NCI-H1436 treated with DMSO at 0.1 percent for 48 hours (cell line): ENCODE data around the gene TOX3.

ENCODE experiments used
- DNase-seq: peaks from one replicate; lab custom pipeline; 2025; lab: John Stamatoyannopoulos, UW

TOX3 gene

DNA sequence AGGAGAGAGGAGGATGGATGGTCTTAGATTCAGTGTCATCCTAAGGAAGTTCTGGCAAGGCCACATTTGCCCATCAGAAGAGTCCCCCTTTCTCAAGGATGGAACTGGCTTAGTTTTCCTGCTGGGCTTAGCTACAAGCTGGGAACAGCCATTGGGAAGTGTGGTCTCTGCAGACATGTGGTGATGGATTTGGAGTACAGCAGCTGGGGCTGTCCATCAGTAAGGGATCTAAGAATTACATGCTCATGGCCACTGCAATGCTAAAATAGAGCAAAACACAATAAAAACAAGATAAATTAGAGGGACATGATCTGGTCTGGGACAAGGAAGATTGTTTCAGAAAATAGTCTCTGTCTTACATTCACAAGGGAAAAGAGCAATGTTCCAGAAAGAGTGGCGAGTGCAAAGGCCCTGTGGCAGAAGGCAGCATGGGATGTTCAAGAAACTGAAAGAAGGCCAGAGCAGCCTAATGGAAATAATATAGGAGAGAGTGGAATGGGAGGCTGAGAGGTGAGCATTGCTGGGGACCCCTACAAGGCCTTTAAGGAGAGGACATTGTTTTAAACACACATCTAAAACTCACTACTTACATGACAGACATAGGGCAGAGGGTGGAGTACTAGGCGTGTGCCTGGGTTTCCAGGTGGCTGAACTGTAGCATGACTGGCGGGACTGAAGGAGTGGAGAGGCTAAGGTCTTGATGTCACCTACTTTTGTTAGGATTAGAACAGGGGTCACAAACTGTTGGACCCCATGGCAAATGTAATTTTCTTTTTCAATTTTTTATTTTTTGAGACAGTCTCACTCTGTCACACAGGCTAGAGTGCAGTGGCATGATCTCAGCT lies 17.0 kb upstream of the TOX3 start:
- DNase-seq, result no peak

DNA sequence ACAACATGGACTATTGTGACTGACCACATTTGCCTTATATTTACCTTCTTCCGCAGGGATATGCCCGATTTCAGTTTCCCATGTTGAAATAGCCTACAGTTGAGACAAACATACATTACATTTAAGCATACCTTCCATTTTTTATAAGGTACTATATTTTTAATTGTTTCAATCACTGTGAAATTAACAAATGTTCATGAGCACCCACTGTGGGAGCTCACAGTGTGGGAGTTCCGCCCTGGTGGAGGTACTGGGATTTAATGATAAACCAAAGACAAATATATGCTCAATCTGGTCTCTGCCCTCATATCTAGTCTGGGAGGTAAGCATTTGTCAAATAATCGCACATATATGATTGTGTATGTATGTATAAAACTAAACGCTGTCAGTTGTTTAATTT lies 15.8 kb upstream of the TOX3 start:
- DNase-seq, result no peak

DNA sequence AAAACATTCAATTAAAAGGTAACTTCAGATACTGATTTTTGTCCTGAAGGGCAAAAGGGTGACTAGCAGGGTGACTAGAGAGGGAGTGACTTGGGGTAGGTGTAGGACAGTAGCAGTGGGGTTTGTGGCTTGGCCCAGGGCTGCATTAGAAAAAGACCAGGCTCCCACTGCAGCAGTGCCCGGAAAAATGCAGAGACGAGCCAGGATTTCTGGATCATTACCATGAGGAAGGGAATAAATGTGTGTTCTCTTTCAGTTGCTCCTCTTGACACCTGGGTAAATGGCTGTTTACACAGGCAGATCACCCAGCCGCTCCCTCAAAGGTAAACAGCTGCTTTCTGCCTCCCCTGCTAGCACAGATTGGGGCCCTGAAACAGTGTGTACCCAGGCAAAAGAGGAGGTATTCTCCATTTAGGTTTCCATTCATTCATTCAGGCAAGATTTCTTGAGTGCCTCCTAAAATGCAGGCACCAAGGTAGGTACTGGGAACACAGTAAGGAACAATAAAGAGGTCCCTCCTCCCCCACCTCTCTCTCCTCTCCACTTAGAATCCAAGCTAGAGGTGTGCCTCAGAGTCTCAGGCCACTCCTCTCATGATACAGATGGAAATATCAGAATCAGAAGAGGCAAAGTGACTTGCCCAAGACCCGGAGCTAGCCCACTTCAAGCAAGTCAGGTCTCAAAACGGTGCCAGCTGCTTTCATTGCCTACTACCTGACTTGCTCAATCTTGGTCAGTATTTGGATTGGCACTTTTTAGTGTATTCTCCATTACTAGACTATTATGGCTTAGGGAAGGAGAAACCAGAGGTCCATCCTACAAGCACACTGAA lies 15.2 kb upstream of the TOX3 start:
- DNase-seq, result no peak

DNA sequence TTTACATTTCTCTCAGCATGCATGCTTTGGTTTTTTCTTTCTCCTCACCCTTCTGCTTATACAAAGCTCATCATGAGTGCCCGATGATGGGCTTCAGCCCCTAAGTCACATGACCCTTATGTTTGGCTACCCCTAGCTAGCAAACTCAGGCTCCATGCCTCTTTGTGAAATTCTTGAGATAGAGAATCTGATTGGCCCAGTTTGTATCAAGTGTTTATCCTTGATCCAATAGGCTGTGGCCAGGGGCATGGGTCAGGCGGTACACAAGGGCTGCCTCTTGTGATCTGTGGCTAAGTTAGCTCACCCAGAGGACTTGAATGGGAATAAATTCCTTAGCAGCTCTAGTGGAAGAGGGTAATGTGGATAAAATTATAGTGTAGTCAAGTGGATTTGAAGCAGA lies 11.5 kb upstream of the TOX3 start:
- DNase-seq, result no peak

DNA sequence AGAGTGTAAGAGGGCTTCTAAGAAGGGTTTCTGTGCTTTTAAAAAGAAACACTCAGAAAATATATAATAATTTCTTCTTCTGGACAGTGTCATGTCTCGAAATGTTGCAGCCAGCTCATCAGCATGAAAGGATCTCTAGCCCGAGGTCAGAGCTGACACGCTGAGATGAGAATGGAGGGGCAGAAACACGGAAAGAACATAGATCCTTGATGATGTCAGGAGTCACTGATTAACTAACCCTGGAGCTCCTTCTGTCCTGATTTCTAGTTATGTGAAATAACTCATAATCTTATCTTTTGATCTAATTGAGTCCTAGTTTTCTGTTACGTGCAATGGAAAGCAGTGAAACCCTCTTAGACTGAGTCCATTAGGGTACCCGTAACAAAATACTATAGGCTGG lies 10.3 kb upstream of the TOX3 start:
- DNase-seq, result no peak

DNA sequence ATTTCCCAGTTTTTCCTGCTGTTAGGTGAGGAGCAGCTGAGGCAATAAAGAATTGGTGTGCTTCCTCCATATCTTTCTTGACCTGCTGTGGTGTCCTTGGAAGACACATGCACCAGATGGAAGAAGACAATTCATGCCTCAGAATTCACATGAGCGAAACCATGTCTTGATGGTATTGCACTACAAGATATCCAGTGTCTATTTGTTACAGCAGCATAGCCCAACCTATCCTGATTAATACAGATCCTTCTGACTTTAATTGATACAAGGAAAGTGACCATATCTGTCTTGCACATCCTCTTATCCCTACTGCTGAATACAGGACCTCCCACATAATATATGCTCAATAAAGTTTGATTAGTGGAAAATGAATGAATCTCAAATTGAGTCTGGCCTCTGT lies 9.1 kb upstream of the TOX3 start:
- DNase-seq, result no peak

DNA sequence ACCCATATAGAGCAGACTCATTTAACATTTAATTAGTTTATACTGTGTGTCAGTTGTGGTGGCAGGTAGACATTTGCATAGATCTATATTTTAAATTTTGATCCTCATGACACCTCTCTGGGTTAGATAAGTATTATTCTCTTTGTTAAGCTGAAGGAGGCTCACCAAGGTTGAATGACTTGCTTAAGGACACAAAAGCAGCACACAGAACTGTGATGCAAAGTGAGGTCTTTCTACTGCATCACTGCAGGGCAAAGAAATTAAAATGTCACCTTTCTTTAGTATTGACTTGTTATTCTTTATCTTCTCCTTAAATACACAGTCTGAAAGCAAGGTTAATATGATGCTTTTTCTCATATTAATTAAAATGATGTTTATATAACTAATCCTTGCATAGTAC lies 8.6 kb upstream of the TOX3 start:
- DNase-seq, result no peak

DNA sequence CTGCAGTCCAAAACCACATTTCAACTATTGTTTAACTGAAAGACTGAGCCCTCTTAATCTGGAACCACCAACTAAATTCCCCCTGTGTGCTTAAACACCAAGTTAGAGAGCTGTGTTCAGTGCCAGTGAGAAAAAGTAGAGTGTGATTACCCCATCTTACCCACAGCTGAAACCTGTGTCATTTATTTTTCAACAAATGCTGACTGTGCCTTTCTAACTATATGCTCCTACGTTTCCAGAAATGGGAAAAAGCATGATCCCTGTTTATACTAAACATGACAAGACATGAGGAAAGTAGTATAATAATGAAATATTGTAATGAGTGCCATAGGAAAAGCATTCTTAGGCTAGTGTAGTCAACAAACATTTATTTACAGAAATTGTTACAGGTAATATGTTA lies 7.4 kb upstream of the TOX3 start:
- no peak for DNase-seq

DNA sequence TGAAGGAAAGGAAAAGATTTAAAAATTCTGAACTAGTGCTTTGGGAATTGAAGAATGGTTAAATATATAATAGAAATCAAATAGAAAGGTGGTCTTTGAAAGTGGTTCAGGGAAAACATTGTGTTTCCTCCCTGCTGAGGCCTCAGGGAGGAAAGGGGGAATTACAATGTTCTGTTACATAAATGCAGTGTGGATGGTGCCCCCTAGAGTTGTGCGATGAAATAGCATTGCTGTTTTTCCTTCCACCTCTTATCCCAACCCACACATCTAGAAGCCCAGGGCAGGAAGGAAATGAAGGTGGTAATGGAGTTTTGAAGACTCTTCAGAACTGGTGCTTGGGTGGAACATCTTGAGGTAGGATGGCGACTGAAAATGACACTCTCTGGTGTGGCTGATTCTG lies 6.4 kb upstream of the TOX3 start:
- peak; percentile 29 for DNase-seq

DNA sequence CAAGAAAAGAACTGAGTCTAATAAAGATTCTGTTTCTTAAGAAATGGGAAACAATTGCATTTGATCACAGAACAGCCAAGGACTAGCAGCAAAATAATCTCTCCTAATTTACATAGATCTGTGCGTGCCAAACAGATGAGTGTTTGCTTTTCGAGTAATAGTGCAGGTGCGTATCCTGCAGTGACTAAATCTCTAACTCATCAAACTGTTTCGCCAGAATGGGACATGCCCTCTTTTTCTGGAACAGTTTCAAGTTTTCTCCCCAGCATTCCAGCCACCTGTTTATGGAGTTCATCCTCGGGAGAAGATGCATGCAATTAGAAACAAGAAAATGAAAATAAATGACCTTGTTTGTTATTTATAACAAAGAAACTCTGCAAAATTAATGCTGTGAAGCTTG lies 5.7 kb upstream of the TOX3 start:
- DNase-seq, result peak; percentile 65

DNA sequence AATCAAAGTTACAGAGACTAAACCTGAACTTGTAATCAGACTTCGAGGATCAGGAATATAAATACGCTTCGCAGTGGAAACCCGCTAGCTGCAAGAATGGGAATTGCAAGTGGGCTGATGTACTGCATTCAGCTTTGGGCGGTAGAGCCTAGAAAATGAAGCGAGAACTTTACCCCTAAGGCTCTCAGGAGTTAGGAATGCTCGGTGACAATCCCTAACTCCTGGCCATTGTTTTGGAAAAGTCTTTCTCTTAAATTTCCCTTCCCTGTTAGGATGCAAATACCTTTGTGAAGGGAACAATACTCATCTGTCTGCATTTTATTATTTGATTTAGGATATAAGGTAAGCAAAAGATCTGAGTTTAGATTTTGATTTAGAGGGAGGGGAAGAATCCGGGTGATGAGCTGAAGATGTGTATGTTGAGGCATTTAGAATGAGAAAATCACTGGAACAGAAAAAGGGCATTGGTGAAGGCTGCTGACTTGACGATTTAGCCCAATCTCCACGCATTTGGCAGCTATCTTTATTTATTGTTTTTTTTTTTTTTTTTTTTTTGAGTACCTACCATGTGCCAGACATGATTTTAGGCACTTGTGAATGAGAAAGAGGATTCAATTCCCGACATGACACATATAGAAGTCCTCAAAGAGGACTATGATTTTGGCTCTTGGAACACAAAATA lies 2.2 kb upstream of the TOX3 start:
- no peak for DNase-seq

DNA sequence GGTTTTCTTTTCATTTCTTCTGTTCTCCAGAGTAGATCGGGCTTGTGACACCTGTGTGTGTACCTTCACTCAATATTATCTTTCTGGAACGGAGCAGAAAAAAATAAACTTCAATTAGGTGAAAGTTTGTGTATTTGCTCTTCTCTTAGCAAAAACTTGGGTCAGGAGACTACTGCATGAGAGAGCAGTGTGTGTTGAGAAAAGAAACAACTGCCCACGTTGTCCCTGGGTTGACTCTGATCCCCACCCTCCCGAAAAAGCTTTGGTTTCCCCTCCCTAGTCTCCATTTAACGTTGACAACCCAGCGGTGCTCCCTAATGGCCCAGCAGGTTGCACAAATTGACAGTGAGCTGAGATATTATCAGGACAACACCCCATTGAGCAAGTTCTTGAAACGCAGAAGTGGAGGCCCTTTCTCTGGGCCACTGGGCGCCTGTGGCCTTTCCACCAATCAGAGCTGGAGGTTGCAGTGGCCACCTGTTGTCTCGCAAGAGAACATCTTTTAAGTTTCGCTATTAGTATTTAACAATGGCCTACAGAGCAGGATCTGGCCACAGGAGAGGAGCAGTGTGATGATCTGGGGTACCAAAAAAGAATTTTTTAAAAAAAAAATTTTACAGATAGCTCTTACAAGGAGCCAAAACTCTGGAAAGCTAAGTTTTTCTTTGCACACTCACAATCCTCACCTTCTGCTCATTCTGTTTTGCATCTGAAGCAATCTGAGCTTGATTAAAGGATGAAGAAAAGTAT lies 1.5 kb upstream of the TOX3 start:
- no peak for DNase-seq

DNA sequence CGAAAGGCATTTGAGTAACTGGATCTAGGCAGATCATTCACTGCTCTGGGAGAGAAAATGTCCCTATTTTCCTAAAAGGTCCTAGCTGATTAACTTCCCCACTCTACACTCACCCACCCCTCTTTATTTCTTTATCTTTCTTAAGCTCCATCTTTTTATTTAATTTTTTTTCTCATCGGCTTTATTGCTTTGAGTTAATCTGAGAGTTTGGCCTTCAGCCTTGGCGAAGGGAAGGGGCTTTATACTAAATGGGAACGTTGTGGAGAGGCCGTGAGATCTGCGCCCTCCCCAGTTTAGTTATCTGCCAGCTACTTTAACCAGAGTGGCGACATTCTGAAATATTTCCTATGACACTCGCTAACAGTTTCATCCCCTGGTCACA lies 882 bp upstream of the TOX3 start:
- no peak for DNase-seq

DNA sequence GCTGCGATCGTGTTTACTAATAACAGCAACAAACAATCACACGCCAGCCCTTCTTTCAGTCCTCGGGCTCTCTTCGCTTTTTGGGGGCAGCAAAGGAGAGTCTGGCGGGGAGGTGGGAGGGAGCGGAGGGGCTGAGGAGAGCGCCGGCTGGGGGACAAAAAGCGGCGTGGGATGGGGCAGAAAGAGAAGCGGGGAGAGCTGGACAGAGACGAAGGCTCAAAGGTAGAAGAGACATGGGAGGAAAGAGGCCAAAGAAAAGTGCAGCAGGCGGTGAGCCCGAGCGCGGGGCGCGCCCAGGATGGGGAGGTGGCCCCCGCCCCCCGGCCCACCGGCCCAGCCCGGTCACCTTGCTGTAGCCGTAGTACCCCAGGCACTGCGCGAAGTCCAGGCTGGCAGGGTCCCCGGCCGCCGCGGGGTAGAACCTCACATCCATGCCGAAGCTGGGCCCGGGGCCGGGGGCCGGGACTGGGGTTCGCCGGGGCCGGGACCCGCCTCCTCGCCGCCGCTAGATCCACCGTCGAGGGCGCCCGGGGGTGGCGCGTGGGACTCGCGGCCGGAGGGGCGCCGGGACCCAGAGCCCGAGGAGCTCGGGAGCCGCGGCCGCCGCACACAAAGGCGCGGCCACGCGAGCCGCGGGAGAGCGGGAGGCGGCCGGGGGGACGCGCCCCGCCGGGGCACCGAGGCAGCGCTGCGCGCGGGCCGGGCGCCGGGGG lies 496 bp downstream of the TOX3 start:
- no peak for DNase-seq

DNA sequence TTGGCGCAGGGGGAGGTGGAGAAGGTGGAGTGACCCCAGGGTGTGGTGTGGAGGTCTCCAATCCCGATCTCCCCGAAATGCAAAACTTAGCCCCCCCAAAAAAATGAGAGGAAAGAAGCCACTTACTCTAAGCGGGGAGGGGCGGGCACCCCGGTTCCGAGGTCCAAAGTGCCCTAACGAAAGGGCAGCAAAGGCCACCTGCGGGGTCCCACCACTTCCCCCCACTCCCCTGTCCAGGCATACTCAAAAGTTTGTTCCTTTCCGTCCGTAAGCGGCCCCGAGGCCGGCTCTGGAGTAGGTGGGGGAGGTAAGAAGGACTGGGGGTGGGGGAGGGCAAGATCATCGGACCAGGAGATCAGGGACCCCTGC lies 1.1 kb downstream of the TOX3 start:
- DNase-seq, result no peak

DNA sequence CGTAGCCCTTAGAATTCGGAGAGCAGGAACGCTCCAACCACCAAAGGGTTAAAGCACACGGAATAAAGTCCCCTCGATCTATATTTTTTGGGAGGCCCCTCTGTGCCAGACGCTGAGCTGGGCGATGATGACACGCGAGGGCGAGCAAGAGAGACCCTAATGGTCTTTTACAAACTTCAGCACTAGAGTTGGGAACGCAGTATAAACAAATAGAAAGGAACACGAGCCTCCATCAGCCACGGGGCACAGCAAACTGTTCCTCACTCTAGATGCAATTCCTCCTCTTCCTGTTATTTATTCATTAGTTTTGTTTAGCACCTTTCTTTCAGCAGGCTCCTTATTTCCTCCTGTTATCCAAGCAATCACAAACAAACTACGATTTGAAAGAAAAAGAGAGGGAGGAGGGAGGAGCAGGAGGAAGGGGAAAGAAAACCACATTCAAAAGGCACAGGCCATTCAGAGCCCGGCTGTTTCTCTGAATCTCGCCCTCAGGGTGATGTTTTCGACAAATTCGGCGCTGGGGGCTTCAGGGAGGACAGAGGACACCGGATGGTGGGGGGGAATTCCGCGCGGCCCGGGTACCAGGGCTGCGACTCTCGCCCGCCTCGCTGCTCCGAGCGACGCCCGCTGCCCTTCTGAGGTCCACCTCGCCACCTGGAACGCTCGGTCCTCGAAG lies 1.6 kb downstream of the TOX3 start:
- no peak for DNase-seq

DNA sequence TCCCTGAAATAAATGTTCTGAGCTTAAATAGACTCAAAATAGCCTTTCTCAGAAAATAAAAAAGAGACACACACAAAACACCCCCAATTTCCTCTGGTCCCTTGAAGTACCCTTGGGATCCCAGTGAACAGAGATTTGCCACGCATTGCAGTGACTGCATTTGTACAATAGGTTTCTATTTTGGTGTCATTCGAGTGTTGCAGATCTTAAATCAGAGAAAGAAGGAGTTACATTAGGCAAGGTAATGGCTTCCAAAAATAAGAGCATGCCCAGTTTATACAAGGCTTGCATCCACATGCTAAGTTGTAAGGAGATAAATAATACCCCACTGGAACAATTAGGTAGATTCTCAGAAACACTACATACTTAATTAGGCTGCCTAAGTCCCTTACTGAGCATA lies 2.2 kb downstream of the TOX3 start:
- no peak for DNase-seq

DNA sequence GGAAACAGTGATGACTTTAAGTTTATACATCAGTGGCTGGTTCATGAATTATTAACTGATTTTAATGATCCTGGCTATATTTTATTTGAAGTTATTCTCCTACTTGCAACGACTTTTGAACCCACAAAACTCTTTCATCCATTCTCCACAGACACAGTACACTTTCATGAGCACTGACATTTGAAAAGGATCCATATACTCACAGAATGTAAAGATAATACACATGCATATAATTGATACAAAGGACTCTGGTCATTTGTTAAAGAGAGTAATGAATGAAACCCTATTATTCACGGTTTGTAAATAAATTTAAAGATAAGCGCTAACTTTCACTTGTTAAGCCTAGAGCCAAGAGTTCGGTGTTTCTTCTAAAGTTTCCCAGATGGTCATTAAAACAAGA lies 3.3 kb downstream of the TOX3 start:
- DNase-seq, result no peak

DNA sequence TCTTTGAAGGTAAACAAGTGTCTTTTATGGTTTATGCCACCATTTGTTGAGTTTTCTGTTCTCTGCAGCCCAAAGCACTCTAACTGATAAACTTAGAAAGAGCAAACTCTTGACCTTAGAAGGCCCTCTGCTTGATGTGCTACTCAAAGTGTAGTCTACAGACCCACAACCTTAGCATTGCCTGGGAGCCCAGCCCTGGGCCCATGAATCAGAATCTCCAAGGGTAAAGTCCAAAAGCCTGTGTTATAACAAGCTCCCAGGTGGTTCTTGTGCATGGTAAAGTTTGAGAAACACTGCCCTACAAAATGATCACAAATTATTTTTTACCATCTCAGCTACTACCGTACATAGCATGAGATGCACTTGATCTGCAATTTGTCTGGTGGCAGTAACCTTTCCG lies 6.0 kb downstream of the TOX3 start:
- no peak for DNase-seq

DNA sequence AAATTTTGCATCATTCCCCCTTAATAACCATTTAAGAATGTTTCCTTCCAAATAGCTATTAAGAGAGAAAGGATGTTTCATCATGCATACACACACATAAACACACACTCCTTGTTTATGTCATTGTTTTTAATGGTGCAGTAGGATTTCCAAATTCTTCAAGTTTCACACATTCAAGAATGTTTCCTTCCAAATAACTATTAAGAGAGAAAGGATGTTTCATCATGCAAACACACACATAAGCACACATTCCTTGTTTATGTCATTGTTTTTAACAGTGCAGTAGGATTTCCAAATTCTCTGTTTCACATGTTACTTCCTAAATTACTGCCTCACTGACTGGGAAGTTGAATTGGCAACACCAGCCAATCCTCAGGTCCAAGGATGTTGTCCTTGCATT lies 7.8 kb downstream of the TOX3 start:
- no peak for DNase-seq

DNA sequence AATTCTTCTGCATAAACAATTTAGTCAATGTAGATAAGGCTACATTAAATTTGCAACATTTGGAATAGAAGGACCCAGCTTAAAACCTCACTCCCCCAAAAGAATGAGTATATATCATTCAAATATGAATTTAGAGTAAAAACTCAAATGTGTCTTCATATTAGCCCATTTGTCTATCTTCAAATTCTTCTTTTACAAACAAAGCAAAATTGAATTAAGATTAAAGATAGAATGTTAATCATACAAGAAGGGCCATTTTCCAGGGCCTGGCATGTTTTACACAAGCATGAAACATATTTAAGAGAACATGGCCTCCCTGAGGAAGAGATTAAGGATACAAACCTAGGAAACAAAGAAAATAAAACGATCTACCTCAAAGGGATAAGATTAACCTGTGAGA lies 8.4 kb downstream of the TOX3 start:
- DNase-seq, result no peak
